Measurements from ENCODE around the gene INTS11. TPM values are rescaled to one million over a fixed set of nuclear protein-coding genes. Genes with fewer than 3 reads are reported as not detected.

INTS11 gene
- total RNA-seq (10 to 100 TPM; 30.7 to 40.5 TPM), polyA plus RNA-seq (10 to 100 TPM; 26.3 to 38.3 TPM)

GRCh38 chr1:1324524-1325287, at the start of gene INTS11, which contains the start of gene CPTP:
INTS11 (minus strand) TSS chr1:1324660; CDS start chr1:1324608, 52 bp downstream.
CPTP (plus strand) TSS chr1:1324802; CDS start chr1:1326911, 2,109 bp downstream.
- peak within 1 kb of the TSS; percentile 75 to 84 for H3K27ac ChIP-seq (ENCODE audit: low read depth in 1 of 2, low read length in 2 of 2)
- under 1% methylated on average over 84 of the region's 84 CpGs for WGBS
- peaks cover 2 to 11% (median 7%) of the 10 kb centered on the region in 4 donors for H3K36me3 ChIP-seq (ENCODE audit: control insufficient read depth in 4 of 4, insufficient read depth in 3 of 4, low read depth in 1 of 4, low read length in 3 of 4)

More at GRCh38 chr1:1324524-1325287, at the start of gene INTS11, which contains the start of gene CPTP:
- Histone ChIP-seq H3K27me3 (ENCODE audit: control insufficient read depth in 4 of 4, insufficient read depth in 4 of 4, low read length in 3 of 4) (no peaks in the 10 kb centered on the region), H3K4me1 (ENCODE audit: control insufficient read depth in 4 of 4, insufficient read depth in 4 of 4, low read length in 3 of 4) (peaks cover 7 to 37% (median 26%) of the 10 kb centered on the region in 4 donors), H3K9me3 (ENCODE audit: control insufficient read depth in 4 of 4, low read length in 3 of 4) (no peaks in the 10 kb centered on the region), H3K9ac (ENCODE audit: low read depth in 1 of 2, low read length in 2 of 2) (peak within 1 kb of the TSS; percentile 4 to 83), H3K4me3 (ENCODE audit: low read depth in 1 of 3, low read length in 3 of 3) (peak within 1 kb of the TSS; percentile 79 to 89 (median 81))
- DNase-seq (ENCODE audit: low spot score) = peak; percentile 97
- TF ChIP-seq RXRA (IDR thresholded peaks at IDR 0.05) (peak; percentile 63 to 66), MAX (IDR thresholded peaks at IDR 0.05) (no peak), ATF3 (IDR thresholded peaks at IDR 0.05) (no peak), YY1 (IDR thresholded peaks at IDR 0.05) (no peak), HNF4A (conservative IDR thresholded peaks at IDR 0.05) (peak; percentile 66 to 71), EGR1 (IDR thresholded peaks at IDR 0.05; ENCODE audit: low read depth in 2 of 2) (no peak), GABPA (IDR thresholded peaks at IDR 0.05 in 1 of 2, conservative IDR thresholded peaks at IDR 0.05 in 1 of 2) (peak in 1 of 2 donors; percentile 93), FOXA1 (IDR thresholded peaks at IDR 0.05) (no peak), HNF4G (IDR thresholded peaks at IDR 0.05) (no peak), CTCF (IDR thresholded peaks at IDR 0.05; ENCODE audit: low read depth, low read length, missing input control) (no peak), REST (IDR thresholded peaks at IDR 0.05) (peak; percentile 46), SP1 (IDR thresholded peaks at IDR 0.05) (no peak), RAD21 (IDR thresholded peaks at IDR 0.05) (no peak), FOXA2 (IDR thresholded peaks at IDR 0.05) (no peak), JUND (IDR thresholded peaks at IDR 0.05) (no peak), ZBTB33 (IDR thresholded peaks at IDR 0.05) (no peak), NR2F2 (IDR thresholded peaks at IDR 0.05) (peak; percentile 34)

Measured in liver (tissue), 9 donors.